HG02870 (cell line): ENCODE results near the gene CFAP97D2.

ENCODE experiments used
- ATAC-seq: cut with Tn5 transposase; IDR thresholded peaks from one replicate; pipeline ENCODE4 v1.9.1; 2021; ENCODE audit warnings: mild to moderate bottlenecking, moderate library complexity; ENCODE audit not compliant: unreplicated experiment

The CFAP97D2 gene

GRCh38 chr13:114264886-114265611, 86.0 kb downstream of the CFAP97D2 start:
- ATAC-seq, result no peak

GRCh38 chr13:114266241-114266640, 87.2 kb downstream of the CFAP97D2 start:
- ATAC-seq, result no peak

- ATAC-seq, result no peak
Measured at GRCh38 chr13:114268344-114269280, 89.6 kb downstream of the CFAP97D2 start.

DNA sequence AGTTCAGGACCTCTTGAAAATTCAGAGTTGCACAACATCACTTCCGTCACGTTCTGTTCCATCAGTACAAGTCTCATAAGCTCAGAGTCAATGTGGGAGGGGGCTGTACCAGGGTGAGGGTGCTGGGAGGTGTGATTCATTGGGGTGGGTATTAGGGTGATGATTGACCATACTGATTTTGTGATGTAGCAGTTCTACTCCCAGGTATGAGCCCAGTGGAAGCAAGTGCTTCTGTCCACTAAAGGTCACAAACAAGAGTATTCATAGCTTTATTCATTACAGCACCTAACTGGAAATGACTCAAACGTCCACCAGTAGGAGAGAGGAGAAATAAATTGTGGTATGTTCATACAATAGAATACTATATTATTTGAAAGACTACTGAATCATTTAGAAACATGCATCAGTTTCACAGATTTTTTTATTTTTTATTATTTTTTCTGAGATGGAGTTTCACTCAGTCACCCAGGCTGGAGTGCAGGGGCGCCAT, 90.3 kb downstream of the CFAP97D2 start:
- ATAC-seq, result no peak
